HG02885 (cell line): ENCODE measurements around the gene GRAMD1B.
A peak's percentile ranks its signal among the peaks of the same experiment; 100 is the strongest.

Source experiments
- ATAC-seq: cut with Tn5 transposase; IDR thresholded peaks from one replicate; pipeline ENCODE4 v1.9.1; 2021; ENCODE audit warnings: mild to moderate bottlenecking; ENCODE audit not compliant: unreplicated experiment, poor library complexity

The GRAMD1B gene

DNA sequence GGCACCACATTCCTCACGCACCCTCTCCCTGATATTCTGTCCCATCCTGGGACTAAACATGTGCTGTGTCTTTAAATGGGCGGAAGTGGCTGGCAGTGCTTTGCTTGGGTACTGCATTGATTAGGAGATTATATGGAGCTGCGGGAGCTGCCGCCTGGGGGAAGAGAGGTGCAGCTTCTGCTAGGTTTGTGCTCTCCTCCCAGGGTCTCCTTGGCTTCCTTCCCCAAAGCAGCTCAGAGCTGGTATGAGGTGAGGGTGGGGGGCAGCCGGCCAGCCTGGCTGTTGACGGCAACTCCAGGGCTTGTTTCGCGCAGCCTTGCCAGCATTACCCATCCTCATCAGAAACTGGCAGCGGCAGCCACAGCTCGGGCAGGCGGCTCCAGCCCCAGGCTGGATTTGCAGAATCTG lies 95.4 kb downstream of the GRAMD1B start:
- no peak for ATAC-seq

- ATAC-seq = no peak
These were observed 96.1 kb downstream of the GRAMD1B start for GRCh38 chr11:123526027-123526805.

DNA sequence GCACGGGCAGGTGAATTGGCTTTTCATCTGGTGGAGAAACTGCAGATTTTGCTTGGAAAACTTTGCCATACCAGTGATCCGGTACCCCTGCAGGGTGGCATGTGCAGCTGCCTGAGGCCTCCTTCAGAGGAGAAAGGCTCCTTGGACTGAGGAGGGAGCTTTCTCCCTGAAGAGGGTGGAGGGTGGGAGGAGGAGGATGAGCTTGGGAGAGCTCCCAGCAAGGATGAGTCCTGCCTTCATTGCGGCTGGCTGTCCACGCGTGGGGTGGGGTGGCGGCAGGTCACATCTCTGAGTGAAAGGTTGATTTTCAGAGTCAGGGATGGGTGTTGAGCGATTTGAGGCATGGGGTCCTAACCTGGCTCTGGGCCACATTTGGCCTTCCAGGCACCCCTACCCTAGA lies 96.8 kb downstream of the GRAMD1B start:
- ATAC-seq = no peak

- ATAC-seq = no peak
These were observed 97.5 kb downstream of the GRAMD1B start for GRCh38 chr11:123527526-123527925.

DNA sequence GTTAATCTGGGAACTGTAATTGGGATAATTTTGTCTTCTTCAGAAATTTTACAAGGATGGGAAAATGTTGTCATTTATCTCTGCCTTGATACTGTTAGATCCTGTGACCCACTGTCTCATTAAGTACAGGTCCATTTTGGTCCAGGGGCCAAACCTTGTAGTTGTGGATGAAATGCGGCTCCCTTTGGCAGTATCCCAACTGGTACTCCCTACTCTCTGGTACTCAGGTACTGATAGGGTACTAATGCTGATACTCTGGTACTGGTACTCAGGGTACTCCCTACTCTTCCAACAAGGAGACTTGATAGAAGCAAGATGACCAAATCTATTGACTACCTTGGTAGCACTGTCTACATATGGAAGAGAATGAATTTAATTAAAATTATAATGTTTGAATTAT lies 97.9 kb downstream of the GRAMD1B start:
- ATAC-seq = no peak

- ATAC-seq = no peak
These were observed 101.3 kb downstream of the GRAMD1B start for GRCh38 chr11:123531325-123531724.

- ATAC-seq = no peak
These were observed 102.1 kb downstream of the GRAMD1B start for GRCh38 chr11:123532131-123532530.

- no peak for ATAC-seq
These were observed 105.3 kb downstream of the GRAMD1B start for GRCh38 chr11:123535401-123535800.

GRCh38 chr11:123536690-123537437 lies 106.8 kb downstream of the GRAMD1B start:
- ATAC-seq = no peak

GRCh38 chr11:123537726-123538125 lies 107.7 kb downstream of the GRAMD1B start:
- no peak for ATAC-seq

GRCh38 chr11:123543797-123544196 lies 113.7 kb downstream of the GRAMD1B start:
- ATAC-seq = no peak

- ATAC-seq = no peak
These were observed 114.7 kb downstream of the GRAMD1B start for GRCh38 chr11:123544631-123545375.

DNA sequence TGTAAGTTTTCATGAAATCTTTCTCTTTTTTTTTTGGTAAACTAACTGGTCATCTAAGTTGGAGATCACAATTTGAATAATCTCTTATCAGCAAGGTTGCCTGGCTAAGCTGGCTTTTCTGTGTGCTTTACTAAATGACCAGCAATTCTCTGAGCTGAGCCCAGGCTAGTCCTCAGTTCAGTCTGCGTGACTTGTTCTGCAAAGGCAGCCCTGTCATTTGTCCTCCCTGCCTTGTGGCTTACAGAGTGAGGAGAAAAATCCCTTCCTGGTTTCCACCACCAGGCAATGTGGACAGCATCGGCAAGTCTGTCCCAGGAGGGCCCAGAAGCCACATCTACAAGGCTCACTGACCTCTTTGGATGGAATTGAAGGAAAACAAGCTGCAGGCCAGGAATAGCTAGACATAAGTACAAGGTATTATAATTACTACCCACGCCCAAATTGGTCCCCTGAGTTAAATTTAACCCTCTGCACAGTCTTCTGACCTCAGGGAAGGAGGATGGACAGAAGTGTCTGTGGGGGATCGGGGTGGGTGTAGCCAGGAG lies 115.7 kb downstream of the GRAMD1B start:
- peak; percentile 39 for ATAC-seq

DNA sequence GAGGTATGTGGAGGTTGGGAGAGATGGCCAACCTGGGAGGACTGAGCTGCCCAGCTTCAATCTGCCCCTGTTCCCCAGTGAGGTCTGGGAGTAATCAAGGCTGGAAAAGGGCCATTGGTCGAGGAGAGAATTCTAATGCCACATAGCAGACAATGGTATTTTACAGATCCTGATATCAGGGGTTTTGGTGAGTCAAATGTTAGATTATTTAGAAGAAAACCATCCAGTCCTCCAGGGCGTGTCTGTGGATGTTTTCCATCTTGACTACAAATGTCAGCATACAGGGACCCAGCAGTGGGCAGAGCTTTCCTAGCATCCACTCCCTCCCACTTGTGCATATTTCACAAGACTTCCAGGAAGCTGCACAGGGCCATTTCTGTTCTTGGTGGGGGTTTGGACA lies 116.4 kb downstream of the GRAMD1B start:
- no peak for ATAC-seq

GRCh38 chr11:123547180-123547579 lies 117.1 kb downstream of the GRAMD1B start:
- ATAC-seq = peak; percentile 92

- no peak for ATAC-seq
These were observed 118.7 kb downstream of the GRAMD1B start for GRCh38 chr11:123548774-123549173.

GRCh38 chr11:123549926-123550917 lies 120.2 kb downstream of the GRAMD1B start:
- no peak for ATAC-seq

DNA sequence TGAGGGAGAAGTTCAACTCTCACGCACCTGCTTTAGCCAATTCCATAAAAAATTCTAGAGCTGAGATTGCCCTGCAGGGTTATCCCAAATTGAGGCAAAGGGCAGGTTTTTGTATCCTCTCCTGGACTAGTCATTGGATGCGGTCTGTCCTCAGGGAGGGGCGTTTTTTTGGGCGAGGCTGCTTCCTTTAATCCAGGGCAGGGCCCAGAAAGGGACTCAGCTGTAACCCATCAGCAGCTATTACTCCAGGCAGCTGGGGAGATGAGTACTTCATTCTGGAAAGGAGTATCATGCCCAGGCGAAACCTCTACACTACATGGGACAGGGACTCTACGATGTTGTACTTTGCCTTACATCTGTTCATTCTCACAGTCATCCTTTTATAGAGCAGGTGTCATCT lies 121.0 kb downstream of the GRAMD1B start:
- no peak for ATAC-seq

DNA sequence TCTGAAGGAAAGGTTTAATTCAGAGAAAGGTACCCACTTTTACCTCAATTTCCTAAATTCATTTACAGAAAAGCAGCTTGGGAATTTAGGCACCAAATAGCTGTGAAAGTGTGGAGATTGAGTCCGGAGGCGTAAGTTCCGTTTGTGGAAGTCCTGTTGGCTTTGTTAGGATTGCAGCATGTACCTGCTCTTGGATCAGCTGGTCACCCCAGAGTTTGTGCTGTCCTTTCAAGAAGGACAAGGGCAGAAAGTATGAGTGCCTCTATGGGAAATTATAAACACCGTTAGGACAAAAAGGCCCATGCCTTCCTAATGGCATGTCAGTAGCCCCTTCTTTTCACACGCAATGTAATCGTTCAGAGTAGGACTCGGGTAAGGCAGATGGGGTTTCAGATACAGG lies 126.6 kb downstream of the GRAMD1B start:
- no peak for ATAC-seq
